Heart left ventricle (tissue), 13 donors: ENCODE results near the gene TMEM131L.

Experiments
- CTCF ChIP-seq, 12 donors: fragments of 200-600 bp; sonication (generic) in 4 of 12; IDR thresholded peaks; one replicate each; pipeline versions ENCODE4 v1.5.0 to v1.8.0; 2018 to 2022; ENCODE audit warnings: antibody characterized with exemption in 12 of 12, mild to moderate bottlenecking in 5 of 12
- POLR2A ChIP-seq, 2 donors: fragments of 450-650 bp; IDR thresholded peaks; one replicate each; pipeline ENCODE4 v1.6.1; 2017; ENCODE audit warnings: antibody characterized with exemption in 2 of 2, mild to moderate bottlenecking in 2 of 2, moderate library complexity in 2 of 2
- donor health status: ischemic (EF 13 %, LVEDD 7.1; RV severe dilation, severe dysfunction).
- donor health status: DM: no; HTN: yes; CAD: no.
- donor health status: DM: no; HTN: no; CAD: no.
- donor health status: ischemic (EF 25% LVEDD 6.9; RV normal size, moderate dysfunction).
- donor health status: ischemic (EF 25% LVEDD 5.7; RV mildly dilated, moderate dysfunction).
- donor health status: ischemic (EF 35%, LVEDD 5.7; RV mildly dilated, moderate dysfunction).
- donor health status: nonischemic (EF 11% LVEDD 7.7; RV severe dilation, severe dysfunction).
- donor health status: DM: yes; HTN: yes; CAD: no.
- donor health status: PGD.
- donor health status: ischemic (EF 29% LVEDD 5.4; RV normal size, mild dysfunction).
- donor health status: nonischemic (EF 23%, LVEDD 6.1; RV moderate dilation, normal function).

- TF ChIP-seq CTCF (IDR thresholded peaks at IDR 0.05): no peak
- no peak for TF ChIP-seq POLR2A (IDR thresholded peaks at IDR 0.05)
Observed at GRCh38 chr4:153522802-153523094, 56.6 kb downstream of the TMEM131L start.
